HG02981 (cell line): ENCODE results near the gene AAMP.

Experiments
- ATAC-seq: cut with Tn5 transposase; IDR thresholded peaks from one replicate; pipeline ENCODE4 v1.9.1; 2021; ENCODE audit warnings: mild to moderate bottlenecking, moderate library complexity; ENCODE audit not compliant: unreplicated experiment

The AAMP gene

GRCh38 chr2:218260742-218261422 is 9.1 kb downstream of the AAMP start, which contains the start of gene GPBAR1:
Gene GPBAR1 (plus strand): TSS chr2:218261015. CDS start chr2:218262725, 1,710 bp downstream.
- no peak for ATAC-seq

DNA sequence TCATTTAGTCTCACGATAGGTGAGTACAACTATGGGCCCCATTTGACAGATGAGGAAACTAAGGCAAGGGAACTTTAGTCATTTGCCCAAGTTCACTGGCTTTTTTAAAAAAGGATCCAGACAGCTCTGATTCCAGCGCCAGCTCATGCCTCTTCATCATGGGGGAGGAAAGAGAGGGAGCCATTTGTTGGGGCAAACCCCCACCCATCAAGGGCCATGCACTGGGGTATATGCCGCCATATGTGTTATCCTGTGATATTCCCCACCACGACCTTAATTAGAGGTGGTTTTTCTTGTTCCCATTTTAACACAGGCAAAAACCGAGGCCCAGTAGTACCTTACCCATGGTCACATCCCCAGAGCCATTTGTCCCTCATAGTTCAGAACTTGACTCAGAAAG is 9.8 kb downstream of the AAMP start:
- no peak for ATAC-seq

DNA sequence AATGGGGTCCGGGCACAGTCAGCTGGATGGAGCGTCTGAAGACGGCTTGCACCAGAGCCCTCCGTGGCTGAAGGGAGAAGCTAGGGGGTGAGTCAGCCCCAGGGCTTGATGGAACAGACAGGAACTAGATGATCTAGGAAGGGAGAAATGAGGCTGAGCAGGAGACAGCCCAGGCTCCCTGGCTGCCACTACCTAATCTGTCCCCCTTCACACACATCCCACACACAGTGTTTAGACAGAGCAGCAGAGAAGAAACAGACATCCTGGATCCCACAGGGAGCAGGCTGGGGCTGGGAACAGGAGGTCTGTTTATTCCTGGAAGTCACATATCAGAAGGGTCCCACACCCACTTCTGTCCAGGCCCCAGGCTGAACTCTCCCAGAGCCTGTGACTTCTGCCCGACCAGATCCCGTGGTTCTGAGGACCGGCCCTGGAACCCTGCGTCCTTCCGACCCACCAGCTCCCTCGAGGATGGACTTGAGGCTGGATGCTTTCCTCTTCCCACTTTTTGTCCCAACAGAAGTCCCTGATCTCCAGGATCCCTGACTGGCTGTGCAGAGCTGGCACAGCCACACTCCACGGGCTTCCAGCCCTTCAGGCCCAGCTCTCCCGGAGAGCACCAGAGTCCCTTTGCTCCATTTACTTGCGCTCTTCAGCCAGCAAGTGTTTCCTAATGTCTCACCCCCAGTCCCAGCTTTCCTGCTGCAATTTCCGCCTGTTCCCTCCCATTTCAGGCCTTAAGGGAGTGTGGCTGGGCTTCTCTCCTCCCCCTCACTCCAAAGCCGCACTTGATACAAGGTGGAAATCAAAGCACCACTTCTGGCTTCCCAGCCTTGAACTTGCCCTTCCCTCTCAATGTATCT is 10.6 kb downstream of the AAMP start:
- ATAC-seq = no peak

GRCh38 chr2:218257390-218257981 is 12.5 kb downstream of the AAMP start:
- ATAC-seq = peak; percentile 88

DNA sequence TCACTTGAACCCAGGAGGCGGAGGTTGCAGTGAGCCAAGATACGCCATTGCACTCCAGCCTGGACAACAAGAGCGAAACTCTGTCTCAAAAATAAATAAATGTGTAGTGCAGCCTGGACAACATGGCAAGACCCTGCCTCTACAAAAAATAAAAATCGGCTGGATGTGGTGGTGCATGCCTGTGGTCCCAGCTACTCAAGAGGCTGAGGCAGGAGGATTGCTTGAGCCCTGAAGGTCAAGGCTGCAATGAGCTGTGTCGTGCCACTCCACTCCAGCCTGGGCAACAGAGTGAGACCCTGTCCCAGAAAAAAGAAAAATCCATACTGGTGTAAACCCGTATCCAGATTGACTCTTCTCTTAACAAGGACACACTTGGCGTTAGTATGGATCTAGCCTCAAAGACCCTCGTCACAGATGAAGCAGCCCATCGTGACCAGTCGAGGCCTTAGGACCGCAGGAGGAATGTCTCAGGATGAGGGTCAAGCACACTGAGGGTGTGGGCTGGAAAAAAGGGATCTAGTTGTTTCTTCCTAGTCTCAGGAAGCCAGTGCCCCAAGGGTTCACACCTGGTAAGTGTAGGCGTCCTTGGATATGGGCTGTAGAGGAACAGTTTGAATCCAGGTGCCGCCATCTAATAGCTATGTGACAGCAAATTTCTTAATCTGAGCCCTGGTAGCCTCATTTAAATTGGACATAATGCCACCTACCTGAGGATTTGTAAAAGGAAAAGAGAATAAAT is 13.2 kb downstream of the AAMP start:
- ATAC-seq = no peak

- ATAC-seq = no peak
These were observed 14.5 kb downstream of the AAMP start for GRCh38 chr2:218255446-218255845.

DNA sequence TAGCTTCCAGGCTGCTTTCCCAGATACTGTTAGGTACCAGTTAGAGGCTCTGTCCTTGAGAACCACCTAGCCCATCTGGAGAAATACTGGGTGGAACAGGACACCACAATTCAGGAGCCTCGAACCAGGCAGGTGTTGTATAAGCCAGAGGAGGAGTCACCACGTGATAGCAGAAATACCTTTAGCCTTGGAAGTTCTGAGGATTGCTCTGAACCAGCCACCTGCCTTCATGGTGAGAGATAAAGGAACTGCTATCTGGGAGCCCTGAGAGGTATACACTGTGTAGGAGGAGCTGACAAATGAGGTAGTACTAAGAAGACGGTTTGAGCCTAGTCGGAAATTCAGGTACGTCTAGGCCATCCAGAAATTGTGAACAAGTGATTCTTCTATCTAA is 16.7 kb downstream of the AAMP start:
- ATAC-seq = no peak

DNA sequence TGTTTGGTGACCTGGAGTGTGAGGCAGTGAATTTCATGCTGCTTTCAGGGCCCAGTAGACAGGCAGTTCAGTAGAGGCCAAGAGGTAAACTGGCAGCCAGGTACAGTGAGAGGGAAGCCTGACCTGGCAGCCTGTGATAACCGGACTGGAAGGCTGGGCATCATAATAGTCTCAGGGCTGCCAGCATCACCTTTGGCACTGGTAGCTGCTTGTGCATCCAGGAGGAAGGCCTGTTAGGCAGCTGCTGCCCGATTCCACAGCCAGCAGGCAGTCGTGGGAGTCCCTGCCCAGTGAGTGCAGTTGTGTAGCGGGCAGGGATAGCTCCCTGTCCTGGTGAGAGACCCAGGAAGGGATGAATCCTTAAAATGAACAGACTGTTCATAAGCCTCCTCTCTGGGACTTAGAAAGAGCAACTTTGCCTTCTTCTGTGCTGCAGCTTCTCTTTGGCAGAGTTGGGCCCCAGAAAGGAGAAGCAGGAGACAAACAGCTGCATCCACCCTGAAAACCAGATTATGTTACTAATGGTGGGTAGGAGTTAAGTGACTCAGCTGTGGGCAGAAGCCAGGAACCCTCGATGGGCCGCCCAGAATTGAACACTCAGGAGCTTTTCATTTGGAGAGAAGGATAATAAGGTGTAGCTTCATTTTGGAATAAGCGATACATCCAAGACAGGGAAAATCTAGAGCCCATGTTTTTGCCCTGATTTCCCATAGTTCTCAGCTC is 17.3 kb downstream of the AAMP start:
- no peak for ATAC-seq

GRCh38 chr2:218249691-218250090 is 20.2 kb downstream of the AAMP start:
- ATAC-seq = no peak

- no peak for ATAC-seq
These were observed 24.7 kb downstream of the AAMP start for GRCh38 chr2:218245214-218245613.

DNA sequence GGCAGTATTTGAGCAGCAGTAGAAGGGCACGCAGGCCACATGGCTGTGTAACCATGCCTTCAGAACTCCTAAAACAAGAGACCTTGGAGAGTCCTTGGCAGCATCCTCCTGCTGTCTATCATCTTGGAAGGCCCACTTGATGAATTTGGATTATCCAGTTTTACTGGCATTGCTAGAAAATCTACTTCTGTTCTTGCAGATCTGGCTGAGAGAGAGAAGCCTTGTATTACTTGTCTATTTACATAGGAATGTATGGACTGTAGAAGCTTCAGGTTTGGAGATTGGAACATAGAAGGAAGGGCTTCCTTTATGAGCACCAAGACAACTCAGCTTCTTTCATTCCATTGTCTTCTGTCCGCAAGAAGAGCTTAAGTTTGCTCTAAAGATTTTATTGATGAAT is 25.3 kb downstream of the AAMP start:
- no peak for ATAC-seq

DNA sequence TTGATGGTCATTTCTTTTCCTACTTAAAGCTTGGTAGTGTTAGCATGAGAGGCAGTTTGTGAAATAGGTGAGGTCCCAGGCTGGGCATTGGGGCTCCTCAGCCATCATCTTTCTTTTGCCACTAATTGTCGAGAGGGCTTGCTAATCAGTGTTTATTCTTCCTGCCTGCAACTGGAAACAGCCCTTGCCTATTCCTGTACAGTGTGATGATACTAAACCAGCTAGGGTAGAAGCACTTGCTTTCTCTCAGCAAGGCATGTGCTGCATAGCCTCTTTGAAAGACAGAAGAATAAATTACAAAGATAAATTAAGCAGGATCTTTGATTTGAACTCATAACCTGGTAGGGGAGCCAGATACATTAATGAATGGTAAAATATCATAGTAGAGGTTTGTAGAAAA is 25.7 kb downstream of the AAMP start:
- no peak for ATAC-seq

- no peak for ATAC-seq
These were observed 31.1 kb downstream of the AAMP start for GRCh38 chr2:218238887-218239286.

GRCh38 chr2:218236829-218237228 is 33.1 kb downstream of the AAMP start:
- ATAC-seq = no peak

- no peak for ATAC-seq
These were observed 34.9 kb downstream of the AAMP start for GRCh38 chr2:218235017-218235416.

DNA sequence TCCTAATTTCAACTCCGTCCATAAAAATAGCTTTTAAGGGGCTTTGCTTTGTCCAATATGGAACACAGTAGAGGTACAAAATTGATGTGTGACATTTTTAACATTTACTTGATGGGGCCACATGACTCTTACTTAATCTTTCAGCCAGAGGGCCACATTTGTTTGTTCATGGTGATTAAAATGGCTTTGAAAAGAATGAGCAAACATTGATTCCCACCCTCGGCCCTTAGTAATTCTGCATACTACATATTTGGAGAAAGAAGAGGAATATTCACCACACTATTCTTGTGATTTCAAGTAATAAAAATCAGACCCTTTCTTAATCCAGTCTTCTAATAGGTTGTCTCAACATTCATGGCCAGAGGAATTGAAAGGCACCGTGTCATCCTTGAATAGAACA is 35.4 kb downstream of the AAMP start:
- no peak for ATAC-seq

GRCh38 chr2:218233543-218233942 is 36.4 kb downstream of the AAMP start:
- no peak for ATAC-seq

DNA sequence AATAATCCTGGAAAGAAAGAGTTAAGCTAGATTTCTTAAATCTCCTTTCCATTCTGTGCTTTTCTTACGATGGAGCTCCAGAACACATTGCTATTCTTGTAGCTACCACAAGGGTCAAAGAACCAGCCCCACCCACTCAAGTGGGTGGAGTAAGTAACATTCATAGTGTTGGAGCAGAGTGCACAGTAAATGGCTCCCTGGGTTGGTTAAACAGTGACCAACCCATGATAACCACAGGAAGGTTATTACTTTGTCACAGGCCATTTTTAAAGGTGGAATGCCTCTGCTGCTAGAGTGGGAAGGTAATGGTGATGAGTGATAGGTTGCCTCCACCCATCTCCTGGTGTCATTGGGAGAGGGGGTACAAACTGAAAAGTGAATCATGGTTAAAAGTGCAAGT is 39.1 kb downstream of the AAMP start:
- peak; percentile 86 for ATAC-seq

DNA sequence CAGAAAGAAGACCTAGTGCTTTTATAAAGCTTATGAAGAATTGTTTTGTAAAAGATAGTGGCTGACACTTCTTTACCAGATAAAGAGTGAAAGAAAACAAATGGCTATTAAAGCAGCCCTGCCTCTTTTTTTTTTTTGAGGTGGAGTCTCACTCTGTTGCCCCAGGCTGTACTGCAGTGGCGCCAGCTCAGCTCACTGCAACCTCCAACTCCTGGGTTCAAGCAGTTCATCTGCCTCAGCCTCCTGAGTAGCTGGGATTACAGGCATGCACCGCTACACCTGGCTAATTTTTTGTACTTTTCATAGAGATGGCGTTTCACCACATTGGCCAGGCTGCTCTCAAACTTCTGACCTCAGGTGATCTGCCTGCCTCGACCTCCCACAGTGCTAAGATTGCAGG is 40.1 kb downstream of the AAMP start:
- no peak for ATAC-seq

DNA sequence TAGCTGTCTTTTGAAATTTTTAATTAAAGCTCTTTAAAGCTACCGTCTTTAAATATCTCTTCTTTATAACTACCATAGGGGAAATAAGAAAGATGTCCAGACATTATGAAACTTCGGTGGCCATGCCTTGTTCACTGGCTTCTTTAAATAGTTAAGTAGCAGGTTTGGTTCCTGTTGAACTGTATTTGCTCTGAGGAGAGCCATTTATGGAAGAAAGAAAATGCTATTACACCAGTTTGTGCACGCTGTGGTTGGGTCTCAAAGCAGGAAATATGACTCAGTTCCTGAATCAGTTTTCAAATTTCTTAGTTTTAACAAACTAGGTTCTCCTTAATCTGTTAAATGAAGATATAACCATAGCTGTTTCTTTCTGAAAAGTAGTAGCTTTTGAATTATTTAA is 40.7 kb downstream of the AAMP start:
- ATAC-seq = peak; percentile 79
